Bronchial epithelial cell (primary cell): ENCODE data around the gene FAM184B. TPM values are rescaled to one million over a fixed set of nuclear protein-coding genes. Genes with fewer than 3 reads are reported as not detected.

Experiments used
- DNase-seq: peaks from one replicate; pipeline ENCODE4 v3.0.0-alpha.2; 2010; ENCODE audit warnings: low read depth
- FAIRE-seq: peaks from 2 replicates; lab custom pipeline; 2011; peaks lifted over from hg19 to GRCh38; lab: Jason Lieb, UNC
- H3K27me3 ChIP-seq: 2 replicates; pipeline ENCODE4 v1.5.1; 2011; ENCODE audit warnings: low read length; ENCODE audit not compliant: control insufficient read depth, insufficient read depth
- H3K36me3 ChIP-seq: 2 replicates; pipeline ENCODE4 v1.5.1; 2011; ENCODE audit warnings: low read length; ENCODE audit not compliant: control insufficient read depth, insufficient read depth
- H3K4me3 ChIP-seq: 2 replicates; pipeline ENCODE4 v1.5.1; 2011; ENCODE audit warnings: mild to moderate bottlenecking, low read depth, low read length, control low read depth
- total RNA-seq: library from RNA; depleted of rRNA; stranded (reverse); fragments of >200 nt; gene quantifications from 2 replicates; pipeline ENCODE4 v1.2.1, GENCODE V29; 2014
- TF ChIP-seq, protein P1 (sequence below): IDR thresholded peaks from 2 replicates; pipeline ENCODE4 v1.5.1; 2011; ENCODE audit warnings: mild to moderate bottlenecking, moderate library complexity, low read length, control low read depth, inconsistent platforms; ENCODE audit not compliant: insufficient read depth, severe bottlenecking

Gene FAM184B
- total RNA-seq, 1 donor from 2014 or later: not detected

DNA sequence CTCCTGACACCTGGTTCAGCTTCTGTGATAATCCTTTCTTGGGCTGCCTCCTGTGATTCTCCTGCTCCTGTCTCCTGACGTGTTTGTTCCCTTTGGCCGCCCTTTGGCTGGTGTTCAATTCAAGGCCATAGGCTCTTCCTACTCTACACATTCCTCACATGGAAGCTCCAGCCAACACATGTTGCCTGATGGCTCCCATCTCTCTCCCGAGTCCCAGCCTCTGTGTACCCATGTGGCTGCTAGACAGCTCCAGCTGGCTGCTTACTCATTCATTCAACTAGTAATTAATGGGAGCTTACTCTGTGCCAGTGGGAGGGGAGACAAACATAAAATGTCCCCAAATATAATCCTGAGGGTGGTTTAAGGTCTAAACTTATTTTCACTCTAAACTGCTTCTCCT, 176.2 kb downstream of the FAM184B start:
- TF ChIP-seq, protein P1, sequence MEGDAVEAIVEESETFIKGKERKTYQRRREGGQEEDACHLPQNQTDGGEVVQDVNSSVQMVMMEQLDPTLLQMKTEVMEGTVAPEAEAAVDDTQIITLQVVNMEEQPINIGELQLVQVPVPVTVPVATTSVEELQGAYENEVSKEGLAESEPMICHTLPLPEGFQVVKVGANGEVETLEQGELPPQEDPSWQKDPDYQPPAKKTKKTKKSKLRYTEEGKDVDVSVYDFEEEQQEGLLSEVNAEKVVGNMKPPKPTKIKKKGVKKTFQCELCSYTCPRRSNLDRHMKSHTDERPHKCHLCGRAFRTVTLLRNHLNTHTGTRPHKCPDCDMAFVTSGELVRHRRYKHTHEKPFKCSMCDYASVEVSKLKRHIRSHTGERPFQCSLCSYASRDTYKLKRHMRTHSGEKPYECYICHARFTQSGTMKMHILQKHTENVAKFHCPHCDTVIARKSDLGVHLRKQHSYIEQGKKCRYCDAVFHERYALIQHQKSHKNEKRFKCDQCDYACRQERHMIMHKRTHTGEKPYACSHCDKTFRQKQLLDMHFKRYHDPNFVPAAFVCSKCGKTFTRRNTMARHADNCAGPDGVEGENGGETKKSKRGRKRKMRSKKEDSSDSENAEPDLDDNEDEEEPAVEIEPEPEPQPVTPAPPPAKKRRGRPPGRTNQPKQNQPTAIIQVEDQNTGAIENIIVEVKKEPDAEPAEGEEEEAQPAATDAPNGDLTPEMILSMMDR: no peak
- Histone ChIP-seq H3K36me3 (peaks cover 3% of the 10 kb centered on the region), H3K4me3 (no peak overlapping the region), H3K27me3 (no peaks in the 10 kb centered on the region)
- no peak for FAIRE-seq
- no peak for DNase-seq

DNA sequence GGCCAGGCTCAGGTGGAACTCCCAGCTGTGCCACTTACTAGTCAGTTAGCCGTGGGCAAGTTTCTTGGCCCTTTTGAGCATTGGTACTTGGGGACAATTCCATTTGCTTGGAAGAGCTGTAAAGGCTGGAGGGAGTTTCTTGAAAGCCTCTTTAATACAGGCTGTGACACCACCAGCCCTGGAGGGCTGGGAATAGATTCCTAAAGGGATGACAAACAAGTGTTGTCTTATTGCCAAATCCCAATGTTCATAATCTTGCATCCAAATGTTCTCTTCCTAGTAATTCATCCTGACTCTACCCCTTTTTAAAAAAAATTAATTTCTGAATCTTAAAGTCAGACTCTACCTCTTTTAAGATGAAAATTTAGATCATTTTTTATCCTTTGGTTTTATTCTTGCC, 181.6 kb downstream of the FAM184B start:
- DNase-seq (no peak), FAIRE-seq (no peak)
- Histone ChIP-seq H3K36me3 (peaks cover 3% of the 10 kb centered on the region), H3K4me3 (no peak overlapping the region), H3K27me3 (no peaks in the 10 kb centered on the region)
- TF ChIP-seq, protein P1: no peak

GRCh38 chr4:17597517-17597916, 183.9 kb downstream of the FAM184B start:
- DNase-seq: peak; percentile 54

DNA sequence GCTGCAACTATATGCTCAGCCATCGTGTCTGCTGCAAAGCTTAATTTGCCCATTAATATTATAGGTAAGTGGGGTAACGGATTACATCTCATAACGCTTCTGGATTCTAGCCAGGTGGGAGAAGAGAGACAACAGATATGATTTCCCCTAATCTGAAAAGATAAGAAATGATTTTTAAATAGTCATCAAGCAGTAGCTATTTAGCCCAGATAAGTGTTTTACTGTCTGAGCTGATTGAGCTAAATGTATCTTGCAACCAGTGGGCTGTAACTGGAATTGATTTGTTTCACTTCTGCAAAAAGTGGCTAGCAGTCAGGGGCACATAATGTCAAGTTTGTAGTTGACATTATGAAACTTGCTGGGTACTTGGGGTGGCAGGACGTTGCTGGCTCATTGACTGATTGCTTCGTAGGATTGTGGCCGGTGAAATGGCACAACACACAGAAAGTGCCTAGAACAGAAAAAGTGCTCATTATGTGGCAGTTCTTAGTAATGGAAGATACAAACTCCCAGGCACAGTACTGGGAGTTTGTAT, 185.9 kb downstream of the FAM184B start:
- no peak for FAIRE-seq
- H3K27me3 ChIP-seq: no peaks in the 10 kb centered on the region
- H3K4me3 ChIP-seq: no peak overlapping the region
- no peak for DNase-seq
- H3K36me3 ChIP-seq: peaks cover 4% of the 10 kb centered on the region
- TF ChIP-seq, protein P1: no peak

More at GRCh38 chr4:17597517-17597916, 183.9 kb downstream of the FAM184B start:
- no peaks in the 10 kb centered on the region for H3K27me3 ChIP-seq
- no peak overlapping the region for H3K4me3 ChIP-seq
- H3K36me3 ChIP-seq: peaks cover 4% of the 10 kb centered on the region
- TF ChIP-seq, protein P1: peak; percentile 52
- no peak for FAIRE-seq

DNA sequence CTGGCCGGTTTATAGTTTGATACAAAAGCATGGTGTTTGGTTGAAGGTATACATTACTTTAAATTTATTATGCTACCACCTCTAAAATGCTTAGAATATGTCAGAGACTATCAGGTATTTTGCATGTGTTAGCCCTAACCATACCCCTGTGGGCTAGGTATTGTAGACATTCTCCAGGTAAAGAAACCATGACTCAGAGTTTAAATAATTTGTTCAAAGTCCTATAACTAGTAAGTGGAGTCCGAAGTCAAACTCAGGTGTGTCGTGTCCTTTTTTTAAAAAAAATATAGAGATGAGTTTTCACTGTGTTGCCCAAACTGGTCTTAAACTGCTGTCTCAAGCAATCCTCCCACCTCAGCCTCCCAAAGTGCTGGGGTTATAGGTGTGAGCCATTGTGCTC, 192.1 kb downstream of the FAM184B start:
- FAIRE-seq (no peak), DNase-seq (no peak)
- TF ChIP-seq, protein P1: no peak

DNA sequence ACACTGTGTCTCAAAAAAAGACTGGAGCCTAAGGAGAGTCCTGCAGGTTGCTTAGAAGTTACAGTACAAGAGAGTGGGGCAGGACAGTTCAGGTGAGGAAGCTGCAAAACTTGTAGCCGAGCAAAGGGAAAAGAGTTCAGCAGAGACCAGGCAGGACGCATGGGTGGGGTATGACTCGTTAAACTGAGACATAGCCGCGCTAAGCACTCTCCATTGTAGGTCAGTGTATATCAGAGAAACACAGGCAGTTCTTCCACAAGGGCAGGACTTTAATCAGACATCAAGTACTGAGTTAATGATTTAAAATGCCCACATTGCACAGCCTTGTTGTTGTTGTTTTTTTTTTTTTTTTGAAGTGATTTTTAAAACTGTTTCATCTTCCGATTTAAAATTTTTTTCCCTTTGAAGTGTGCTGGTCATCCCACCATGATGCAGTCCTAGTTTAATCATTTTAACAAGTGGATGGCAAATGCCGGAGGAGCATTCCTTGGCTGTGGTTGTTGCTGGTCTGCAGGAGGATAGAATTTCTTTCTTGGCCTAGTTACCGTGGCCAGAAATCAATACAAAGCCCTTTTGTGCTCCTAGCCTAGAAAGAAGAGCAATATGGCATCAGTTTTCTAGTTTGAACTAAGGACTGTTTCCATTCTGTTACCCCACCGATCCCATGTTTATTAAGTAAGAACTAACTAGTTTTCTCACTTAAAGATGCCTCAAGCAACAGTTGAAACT, 194.2 kb downstream of the FAM184B start:
- TF ChIP-seq, protein P1: no peak
- peaks cover 14% of the 10 kb centered on the region for H3K36me3 ChIP-seq
- no peaks in the 10 kb centered on the region for H3K27me3 ChIP-seq
- no peak overlapping the region for H3K4me3 ChIP-seq
- no peak for DNase-seq
- FAIRE-seq: no peak

More for the DNA sequence above, 192.1 kb downstream of the FAM184B start:
- Histone ChIP-seq H3K36me3 (peaks cover 9% of the 10 kb centered on the region), H3K27me3 (no peaks in the 10 kb centered on the region), H3K4me3 (no peak overlapping the region)
